Progenitor cell of endocrine pancreas (in vitro differentiated cells): ENCODE data around the gene XIST. TPM values are rescaled to one million over a fixed set of nuclear protein-coding genes. Genes with fewer than 3 reads are reported as not detected.
"Not testable (repeated sequence)": the region's sequence is repeated elsewhere in the genome, so short reads cannot be mapped to it uniquely, and the experiment has no call there.

Experiments
- DNase-seq: peaks from one replicate; pipeline ENCODE4 v3.0.0; 2021; ENCODE audit warnings: low spot score; ENCODE audit not compliant: unreplicated experiment
- H3K27ac Mint-ChIP-seq: 2 replicates; pipeline ENCODE4 v1.8.0; 2021; ENCODE audit warnings: mild to moderate bottlenecking, moderate library complexity, mixed read lengths
- H3K27me3 Mint-ChIP-seq: 2 replicates; pipeline ENCODE4 v1.8.0; 2021; ENCODE audit warnings: mixed read lengths
- H3K36me3 Mint-ChIP-seq: 2 replicates; pipeline ENCODE4 v1.8.0; 2022; ENCODE audit warnings: mixed read lengths; ENCODE audit not compliant: insufficient read depth
- H3K4me1 Mint-ChIP-seq: 2 replicates; pipeline ENCODE4 v1.8.0; 2021; ENCODE audit warnings: low read depth, mixed read lengths
- H3K4me3 Mint-ChIP-seq: 2 replicates; pipeline ENCODE4 v1.8.0; 2021; ENCODE audit warnings: low read depth, mild to moderate bottlenecking, moderate library complexity, mixed read lengths
- H3K9me3 Mint-ChIP-seq: 2 replicates; pipeline ENCODE4 v1.8.0; 2021; ENCODE audit warnings: low read depth, mixed read lengths
- total RNA-seq: library from RNA; stranded (reverse); gene quantifications from 2 replicates; pipeline ENCODE4 v1.2.1, GENCODE V29; 2021
- TF ChIP-seq, protein P1 (sequence below): fragments of 200-600 bp; sonication (generic); IDR thresholded peaks from one replicate; pipeline ENCODE4 v1.5.0; 2021; ENCODE audit warnings: antibody characterized with exemption, mild to moderate bottlenecking; ENCODE audit not compliant: unreplicated experiment

Gene XIST
- total RNA-seq, 1 donor from 2014 or later, result not detected

- H3K27ac Mint-ChIP-seq, result no peak overlapping the region
- no peaks in the 10 kb centered on the region for H3K36me3 Mint-ChIP-seq
- TF ChIP-seq, protein P1, sequence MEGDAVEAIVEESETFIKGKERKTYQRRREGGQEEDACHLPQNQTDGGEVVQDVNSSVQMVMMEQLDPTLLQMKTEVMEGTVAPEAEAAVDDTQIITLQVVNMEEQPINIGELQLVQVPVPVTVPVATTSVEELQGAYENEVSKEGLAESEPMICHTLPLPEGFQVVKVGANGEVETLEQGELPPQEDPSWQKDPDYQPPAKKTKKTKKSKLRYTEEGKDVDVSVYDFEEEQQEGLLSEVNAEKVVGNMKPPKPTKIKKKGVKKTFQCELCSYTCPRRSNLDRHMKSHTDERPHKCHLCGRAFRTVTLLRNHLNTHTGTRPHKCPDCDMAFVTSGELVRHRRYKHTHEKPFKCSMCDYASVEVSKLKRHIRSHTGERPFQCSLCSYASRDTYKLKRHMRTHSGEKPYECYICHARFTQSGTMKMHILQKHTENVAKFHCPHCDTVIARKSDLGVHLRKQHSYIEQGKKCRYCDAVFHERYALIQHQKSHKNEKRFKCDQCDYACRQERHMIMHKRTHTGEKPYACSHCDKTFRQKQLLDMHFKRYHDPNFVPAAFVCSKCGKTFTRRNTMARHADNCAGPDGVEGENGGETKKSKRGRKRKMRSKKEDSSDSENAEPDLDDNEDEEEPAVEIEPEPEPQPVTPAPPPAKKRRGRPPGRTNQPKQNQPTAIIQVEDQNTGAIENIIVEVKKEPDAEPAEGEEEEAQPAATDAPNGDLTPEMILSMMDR, result no peak
- no peaks in the 10 kb centered on the region for H3K4me1 Mint-ChIP-seq
- no peak for DNase-seq
- no peaks in the 10 kb centered on the region for H3K27me3 Mint-ChIP-seq
- no peaks in the 10 kb centered on the region for H3K9me3 Mint-ChIP-seq
- H3K4me3 Mint-ChIP-seq, result no peak overlapping the region
These were observed 29.0 kb downstream of the XIST start for GRCh38 chrX:73823473-73824004.

GRCh38 chrX:73822775-73823174 is 29.7 kb downstream of the XIST start:
- no peak overlapping the region for H3K4me3 Mint-ChIP-seq
- no peaks in the 10 kb centered on the region for H3K9me3 Mint-ChIP-seq
- H3K36me3 Mint-ChIP-seq, result no peaks in the 10 kb centered on the region
- H3K27me3 Mint-ChIP-seq, result no peaks in the 10 kb centered on the region
- TF ChIP-seq, protein P1, result no peak
- no peaks in the 10 kb centered on the region for H3K4me1 Mint-ChIP-seq
- no peak overlapping the region for H3K27ac Mint-ChIP-seq
- no peak for DNase-seq

GRCh38 chrX:73821921-73822559 is 30.5 kb downstream of the XIST start:
- TF ChIP-seq, protein P1, result no peak
- no peaks in the 10 kb centered on the region for H3K36me3 Mint-ChIP-seq
- H3K4me3 Mint-ChIP-seq, result no peak overlapping the region
- DNase-seq, result no peak
- no peak overlapping the region for H3K27ac Mint-ChIP-seq
- no peaks in the 10 kb centered on the region for H3K4me1 Mint-ChIP-seq
- H3K9me3 Mint-ChIP-seq, result no peaks in the 10 kb centered on the region
- H3K27me3 Mint-ChIP-seq, result no peaks in the 10 kb centered on the region

- H3K27me3 Mint-ChIP-seq, H3K4me1 Mint-ChIP-seq, DNase-seq, H3K27ac Mint-ChIP-seq, H3K4me3 Mint-ChIP-seq, H3K36me3 Mint-ChIP-seq, H3K9me3 Mint-ChIP-seq: not testable (repeated sequence)
These were observed 32.5 kb downstream of the XIST start for GRCh38 chrX:73819864-73820558.

DNA sequence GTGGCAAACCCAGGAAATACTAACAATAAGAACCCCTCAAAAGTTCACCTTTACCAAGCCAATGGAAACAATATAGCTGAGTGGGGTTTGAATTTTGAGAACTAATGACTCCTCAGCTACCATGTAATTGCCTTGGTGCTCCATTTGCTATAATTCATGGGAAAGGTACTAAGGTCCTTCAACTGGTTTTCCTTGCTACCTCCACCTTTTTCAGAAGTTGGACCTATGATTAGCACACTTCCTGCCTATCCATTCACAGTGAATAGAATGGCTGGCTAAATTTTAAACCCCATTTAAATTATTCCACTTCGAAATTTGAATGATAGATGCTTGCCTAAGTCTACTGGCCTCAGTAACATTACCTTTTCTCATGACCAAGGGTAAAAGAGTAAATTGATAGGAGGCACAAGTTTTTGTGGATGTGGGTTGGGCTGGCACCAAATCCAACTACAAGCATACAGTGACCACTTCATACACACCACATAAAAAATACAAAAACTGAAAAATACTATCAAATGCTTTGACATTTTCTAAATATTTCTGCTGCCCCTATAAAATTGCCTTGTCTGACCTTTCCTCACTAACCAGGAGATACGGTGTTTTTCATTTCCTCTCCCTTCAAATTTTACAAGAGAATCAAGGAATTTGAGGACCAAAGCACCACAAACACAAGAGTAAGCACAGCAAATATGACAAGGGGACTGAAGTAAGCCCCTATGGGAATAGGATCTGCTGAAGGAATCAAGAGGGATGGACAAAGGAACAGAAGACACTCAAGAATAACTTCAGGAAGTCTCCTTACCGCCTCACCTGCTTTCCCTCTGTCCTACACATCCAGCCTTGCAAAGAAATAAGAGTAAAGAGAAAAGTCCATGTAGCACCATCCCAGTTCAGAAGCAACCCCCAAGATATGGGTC is 34.1 kb downstream of the XIST start:
- TF ChIP-seq, protein P1, result no peak
- DNase-seq, result no peak
- Mint-ChIP-seq H3K27ac (no peak overlapping the region), H3K4me1 (no peaks in the 10 kb centered on the region), H3K36me3 (no peaks in the 10 kb centered on the region), H3K4me3 (no peak overlapping the region), H3K27me3 (no peaks in the 10 kb centered on the region), H3K9me3 (no peaks in the 10 kb centered on the region)
